ENCODE measurements around the gene CEP128. TPM values are rescaled to one million over a fixed set of nuclear protein-coding genes. Genes with fewer than 3 reads are reported as not detected.

Gene CEP128
- total RNA-seq, 4 donors from 2014 or later, result 5.6 to 9.0 (median 7.5) TPM

DNA sequence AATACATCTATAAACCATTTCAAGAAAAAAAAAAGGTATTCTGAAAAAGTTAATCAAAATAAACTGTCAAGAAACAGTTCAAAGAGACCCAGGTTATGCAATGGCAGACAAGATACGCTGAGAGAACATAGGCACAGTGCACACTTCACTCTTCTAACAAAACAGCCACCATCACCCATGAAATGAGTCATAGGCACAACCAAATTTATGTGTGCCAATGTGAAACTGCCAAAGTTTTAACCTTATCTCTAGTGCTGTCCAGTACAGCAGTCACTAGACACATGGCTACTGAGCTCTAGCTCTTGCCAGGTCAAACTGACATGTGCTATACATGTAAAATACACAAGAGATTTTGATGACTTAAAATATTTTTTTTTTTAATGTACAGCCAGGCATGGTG, 1.4 kb downstream of the CEP128 start:
- TF ChIP-seq, protein P1, sequence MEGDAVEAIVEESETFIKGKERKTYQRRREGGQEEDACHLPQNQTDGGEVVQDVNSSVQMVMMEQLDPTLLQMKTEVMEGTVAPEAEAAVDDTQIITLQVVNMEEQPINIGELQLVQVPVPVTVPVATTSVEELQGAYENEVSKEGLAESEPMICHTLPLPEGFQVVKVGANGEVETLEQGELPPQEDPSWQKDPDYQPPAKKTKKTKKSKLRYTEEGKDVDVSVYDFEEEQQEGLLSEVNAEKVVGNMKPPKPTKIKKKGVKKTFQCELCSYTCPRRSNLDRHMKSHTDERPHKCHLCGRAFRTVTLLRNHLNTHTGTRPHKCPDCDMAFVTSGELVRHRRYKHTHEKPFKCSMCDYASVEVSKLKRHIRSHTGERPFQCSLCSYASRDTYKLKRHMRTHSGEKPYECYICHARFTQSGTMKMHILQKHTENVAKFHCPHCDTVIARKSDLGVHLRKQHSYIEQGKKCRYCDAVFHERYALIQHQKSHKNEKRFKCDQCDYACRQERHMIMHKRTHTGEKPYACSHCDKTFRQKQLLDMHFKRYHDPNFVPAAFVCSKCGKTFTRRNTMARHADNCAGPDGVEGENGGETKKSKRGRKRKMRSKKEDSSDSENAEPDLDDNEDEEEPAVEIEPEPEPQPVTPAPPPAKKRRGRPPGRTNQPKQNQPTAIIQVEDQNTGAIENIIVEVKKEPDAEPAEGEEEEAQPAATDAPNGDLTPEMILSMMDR (IDR thresholded peaks at IDR 0.05; ENCODE audit: low read depth), result no peak

DNA sequence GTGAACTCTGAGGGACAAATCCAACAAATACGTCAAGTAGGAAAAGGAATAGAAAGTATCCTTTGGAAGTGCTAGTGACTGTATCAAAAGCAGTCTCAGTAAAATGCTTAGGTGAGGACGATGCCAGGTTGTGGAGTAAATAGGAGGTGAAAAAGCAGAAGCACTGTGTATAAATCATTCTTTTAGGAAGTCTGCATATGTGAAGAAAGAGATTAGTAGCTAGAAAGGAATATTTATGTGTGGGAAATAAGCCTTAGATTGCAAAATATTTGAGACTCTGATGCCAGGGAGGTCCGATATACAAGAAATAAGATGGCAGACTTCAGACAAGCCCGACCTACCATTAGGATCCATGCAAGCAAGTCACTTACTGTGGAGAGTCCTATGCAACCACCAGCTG, 7.9 kb downstream of the CEP128 start:
- TF ChIP-seq, protein P1 (IDR thresholded peaks at IDR 0.05; ENCODE audit: low read depth), result no peak

DNA sequence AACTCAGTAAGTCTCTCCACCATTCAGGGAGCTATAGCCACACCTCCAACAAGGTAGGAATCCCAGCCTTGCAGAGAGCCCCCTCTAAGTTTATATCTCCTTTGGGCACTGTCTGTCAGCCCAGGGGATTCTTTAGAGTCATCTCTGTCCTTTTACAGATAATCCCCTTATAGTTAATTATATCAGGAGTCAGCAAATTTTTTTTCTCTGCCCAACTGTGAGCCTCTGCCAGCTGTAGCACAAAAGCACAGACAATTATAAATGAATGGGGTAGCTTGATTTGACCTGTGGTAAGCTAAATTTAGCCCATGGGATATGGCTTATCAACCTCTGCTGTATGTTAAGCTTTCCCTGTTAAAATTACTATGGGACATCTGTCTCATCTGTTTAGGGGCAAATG, 8.3 kb downstream of the CEP128 start:
- TF ChIP-seq, protein P1 (IDR thresholded peaks at IDR 0.05; ENCODE audit: low read depth), result no peak

DNA sequence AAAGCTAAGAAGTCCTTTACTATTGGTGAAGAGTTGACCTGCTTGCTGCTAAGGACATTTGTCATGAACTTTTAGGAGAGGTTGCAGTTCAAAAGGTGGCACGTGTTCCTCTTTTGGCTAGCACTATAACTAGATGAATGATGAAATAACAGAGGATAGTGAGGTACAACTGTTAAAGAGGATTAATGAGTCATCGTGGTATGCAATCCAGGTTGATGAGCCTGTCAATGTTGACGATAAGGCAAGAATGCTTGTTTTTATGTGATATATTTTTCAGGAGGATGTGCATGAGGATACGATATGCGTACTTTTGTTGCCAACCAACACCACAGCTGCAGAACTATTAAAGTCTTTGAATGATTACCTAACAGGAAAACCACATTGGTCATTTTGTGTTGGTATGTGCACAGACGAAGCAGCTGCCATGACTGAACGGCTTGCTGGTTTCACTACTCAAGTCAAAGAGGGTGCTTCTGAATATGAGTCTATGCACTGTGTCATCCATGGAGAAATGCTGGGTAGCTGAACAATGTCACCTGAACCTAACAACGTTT, 10.6 kb downstream of the CEP128 start:
- TF ChIP-seq, protein P1 (IDR thresholded peaks at IDR 0.05; ENCODE audit: low read depth), result no peak

DNA sequence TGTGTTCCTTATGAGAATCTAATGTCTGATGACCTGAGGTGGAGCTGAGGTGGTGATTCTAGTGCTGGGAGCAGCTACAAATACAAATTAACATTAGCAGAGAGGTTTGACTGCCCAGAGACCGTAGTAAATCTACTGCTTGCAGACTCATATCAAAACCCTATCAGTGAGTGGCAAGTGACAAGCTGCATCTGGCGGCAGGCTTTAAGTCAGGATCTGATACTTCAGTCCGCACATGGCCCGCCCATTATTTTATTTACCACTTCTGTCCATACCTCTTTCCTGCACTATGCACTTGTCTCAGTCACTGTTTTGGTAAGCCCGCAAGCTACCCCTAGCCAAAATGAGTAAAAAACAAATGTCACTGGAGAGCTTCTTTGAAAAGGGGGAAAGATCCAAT, 11.4 kb downstream of the CEP128 start:
- TF ChIP-seq, protein P1 (IDR thresholded peaks at IDR 0.05; ENCODE audit: low read depth), result no peak

DNA sequence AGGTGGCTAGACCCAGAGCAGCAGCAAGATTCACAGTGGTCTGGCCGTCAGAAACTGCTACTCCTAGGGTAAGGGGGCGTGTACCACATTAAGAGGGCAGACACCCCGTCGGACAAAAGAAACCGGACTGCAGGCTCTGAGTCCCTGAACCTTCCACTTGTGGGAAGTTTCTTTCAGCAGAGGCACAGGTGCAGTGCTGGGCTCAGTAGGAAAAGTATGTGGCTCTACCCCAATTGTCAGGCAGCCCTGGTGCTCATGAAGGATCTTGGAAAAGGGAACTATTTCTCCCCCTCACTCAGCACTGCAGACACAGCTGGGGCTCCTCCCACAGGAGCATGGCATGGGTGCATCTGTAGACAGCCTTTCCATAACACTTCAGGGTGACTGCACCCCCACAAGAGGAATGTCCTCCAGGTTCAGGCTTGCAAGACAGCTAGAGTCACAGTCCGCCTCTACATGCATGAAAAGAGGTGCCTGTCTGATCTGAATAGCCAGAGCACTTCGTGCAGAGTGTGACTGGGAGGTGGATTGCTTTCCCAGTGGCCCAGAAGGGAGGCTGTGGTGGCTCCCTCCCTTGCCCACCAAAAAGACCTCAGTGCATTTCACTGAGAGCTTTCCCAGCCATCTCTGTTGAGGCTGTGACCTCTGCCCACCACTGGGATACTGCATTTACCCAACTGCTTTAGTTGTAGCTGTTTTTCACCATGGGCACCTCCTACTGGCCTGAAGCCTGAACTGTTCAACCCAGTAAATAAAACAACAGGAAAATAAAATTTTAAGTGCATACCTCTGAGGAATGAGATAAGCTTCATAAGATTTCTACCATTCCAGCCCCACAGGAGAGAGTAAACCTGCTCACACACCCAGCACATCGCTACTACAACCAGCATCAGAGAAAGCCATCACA, 14.2 kb downstream of the CEP128 start:
- TF ChIP-seq, protein P1 (IDR thresholded peaks at IDR 0.05; ENCODE audit: low read depth), result no peak

DNA sequence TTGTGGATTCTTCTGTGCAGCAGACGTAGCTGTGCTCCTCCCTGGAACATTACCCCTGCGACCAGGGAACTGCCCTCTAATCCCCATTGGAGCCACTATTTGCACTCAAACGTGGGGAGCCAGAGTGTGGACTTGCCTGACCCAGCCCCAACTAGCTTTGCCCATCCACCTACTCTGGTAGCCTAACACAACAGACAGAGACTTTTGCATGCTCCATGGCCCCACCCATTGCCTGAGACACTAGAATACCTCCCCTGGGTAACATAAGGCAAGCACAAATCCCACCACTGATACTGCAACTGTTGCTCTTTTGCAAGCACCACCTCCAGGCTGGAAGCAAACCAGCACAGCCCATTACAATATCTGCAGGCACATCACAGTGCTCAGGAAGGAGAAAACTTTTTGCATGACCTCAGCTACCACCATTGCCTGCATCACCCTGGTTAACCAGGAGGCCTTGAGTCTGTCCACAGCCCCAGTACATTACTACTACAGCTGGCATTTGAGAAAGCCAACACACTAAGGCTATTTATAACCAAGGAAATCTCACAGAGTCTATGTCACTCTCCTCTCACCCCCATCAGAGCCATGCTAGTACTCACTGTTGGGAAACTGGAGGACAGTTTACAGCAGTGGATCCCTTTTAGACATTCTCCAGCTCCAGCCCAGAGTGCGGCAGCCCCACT, 15.0 kb downstream of the CEP128 start:
- TF ChIP-seq, protein P1 (IDR thresholded peaks at IDR 0.05; ENCODE audit: low read depth), result no peak
